AG04450 (cell line): Measurements from ENCODE around the gene DGKG. TPM values are rescaled to one million over a fixed set of nuclear protein-coding genes. Genes with fewer than 3 reads are reported as not detected.

ENCODE experiments used
- CTCF ChIA-PET: fragments of 300-600, 350-600 bp; formaldehyde crosslinking; extraction: SDS; loops from one replicate; lab custom pipeline; 2022; ENCODE audit warnings: antibody characterized with exemption, inconsistent platforms; lab: Charles Lee
- POLR2A ChIA-PET: fragments of 350-600 bp; formaldehyde crosslinking; extraction: SDS; loops from one replicate; lab custom pipeline; 2021; ENCODE audit warnings: antibody characterized with exemption, inconsistent platforms; lab: Yijun Ruan, JAX
- DNase-seq: peaks from one replicate; pipeline ENCODE4 v3.0.0-alpha.2; 2011; ENCODE audit warnings: low read depth, low spot score
- H3K27ac ChIP-seq: one replicate; pipeline ENCODE4 v1.5.1; 2012; ENCODE audit warnings: low read depth, low read length, control low read depth
- H3K27me3 ChIP-seq: one replicate; pipeline ENCODE4 v1.6.0; 2012; ENCODE audit warnings: low read length; ENCODE audit not compliant: control insufficient read depth, insufficient read depth
- H3K4me3 ChIP-seq: 2 replicates; pipeline ENCODE4 v1.5.1; 2011; ENCODE audit warnings: mild to moderate bottlenecking, low read depth, low read length, control low read depth
- H3K9me3 ChIP-seq: 2 replicates; pipeline ENCODE4 v1.5.1; 2012; ENCODE audit warnings: low read length; ENCODE audit not compliant: control insufficient read depth, insufficient read depth
- CTCF ChIP-seq: IDR thresholded peaks from 2 replicates; pipeline ENCODE4 v1.5.1; 2011; ENCODE audit warnings: low read depth, low read length, control low read depth, inconsistent platforms
- polyA plus RNA-seq: library from polyadenylated mRNA; depleted of rRNA; stranded (reverse); fragments of >200 nt; gene quantifications from 2 replicates; pipeline ENCODE4 v1.2.3, GENCODE V29; 2011

The DGKG gene
- polyA plus RNA-seq, 1 experiment, result 5.1 TPM

- Histone ChIP-seq H3K4me3 (no peak overlapping the region), H3K27ac (no peak overlapping the region), H3K27me3 (peaks cover 13% of the 10 kb centered on the region), H3K9me3 (no peaks in the 10 kb centered on the region)
- CTCF ChIA-PET, result no interaction called here
- TF ChIP-seq CTCF, result no peak
- POLR2A ChIA-PET, result no interaction called here
- no peak for DNase-seq
These were observed 212.6 kb downstream of the DGKG start for GRCh38 chr3:186149319-186149960.

DNA sequence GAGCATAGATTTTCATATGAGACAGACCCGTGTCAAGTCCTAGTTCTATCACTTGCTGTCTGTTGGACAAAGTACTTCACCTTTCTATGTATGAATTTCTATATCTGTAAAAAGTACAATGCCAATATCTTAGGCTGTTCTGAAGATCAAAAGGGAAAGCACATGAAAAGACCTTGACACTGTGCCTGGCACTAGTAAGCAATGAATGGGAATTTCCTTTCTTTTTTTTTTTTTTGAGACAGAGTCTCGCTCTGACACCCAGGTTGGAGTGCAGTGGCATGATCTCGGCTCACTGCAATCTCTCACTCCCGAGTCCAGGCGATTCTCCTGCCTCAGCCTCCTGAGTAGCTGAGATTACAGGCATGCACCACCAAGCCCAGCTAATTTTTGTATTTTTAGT, 217.8 kb downstream of the DGKG start:
- POLR2A ChIA-PET, result no interaction called here
- no peak for TF ChIP-seq CTCF

GRCh38 chr3:186143250-186143649, 218.8 kb downstream of the DGKG start:
- DNase-seq, result no peak
- POLR2A ChIA-PET, result no interaction called here
- no peaks in the 10 kb centered on the region for H3K9me3 ChIP-seq
- no peak for TF ChIP-seq CTCF
- no peak overlapping the region for H3K27ac ChIP-seq
- no peak overlapping the region for H3K4me3 ChIP-seq
- peaks cover 11% of the 10 kb centered on the region for H3K27me3 ChIP-seq
- CTCF ChIA-PET, result interaction anchor here (0.9 to 1.4 kb wide), 3 partner anchors 21 to 160 kb away, joined by 3 to 4 read pairs (median 3); no protein-coding TSS in a partner anchor

More for the DNA sequence above, 217.8 kb downstream of the DGKG start:
- DNase-seq, result no peak
- Histone ChIP-seq H3K27ac (no peak overlapping the region), H3K27me3 (peaks cover 11% of the 10 kb centered on the region), H3K4me3 (no peak overlapping the region), H3K9me3 (no peaks in the 10 kb centered on the region)
- CTCF ChIA-PET, result no interaction called here

DNA sequence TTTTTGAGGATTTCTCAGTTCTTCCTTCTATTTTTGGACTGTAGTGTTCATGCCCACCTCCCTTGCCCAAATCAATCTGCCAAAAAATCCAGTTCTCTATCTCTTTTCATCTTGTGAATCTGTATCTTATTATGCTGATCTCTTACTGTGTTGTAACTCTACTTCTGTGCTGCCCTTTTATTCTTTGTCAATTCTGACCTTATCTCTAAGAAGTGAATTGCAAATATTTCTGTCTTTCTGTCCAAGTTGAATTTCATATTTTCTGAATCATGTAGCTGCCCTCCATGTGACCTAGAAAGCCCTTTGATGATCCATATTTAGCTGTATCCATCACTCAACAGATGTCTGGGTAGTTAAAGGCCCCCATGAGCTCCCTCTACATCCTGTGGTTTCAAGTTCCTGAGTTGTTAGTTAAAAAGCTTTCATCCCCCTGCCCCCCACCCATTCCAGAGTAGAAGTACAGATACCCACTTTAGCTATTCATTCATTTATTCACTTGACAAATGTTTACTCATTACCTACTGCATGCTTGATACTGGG, 219.6 kb downstream of the DGKG start:
- Histone ChIP-seq H3K27me3 (peaks cover 7% of the 10 kb centered on the region), H3K9me3 (no peaks in the 10 kb centered on the region), H3K27ac (no peak overlapping the region), H3K4me3 (no peak overlapping the region)
- POLR2A ChIA-PET, result no interaction called here
- DNase-seq, result no peak
- CTCF ChIA-PET, result interaction anchor here (0.9 to 1.4 kb wide), 3 partner anchors 22 to 159 kb away, joined by 3 to 4 read pairs (median 3); no protein-coding TSS in a partner anchor
- TF ChIP-seq CTCF, result no peak

- TF ChIP-seq CTCF, result no peak
- CTCF ChIA-PET, result no interaction called here
- POLR2A ChIA-PET, result no interaction called here
- Histone ChIP-seq H3K9me3 (no peaks in the 10 kb centered on the region), H3K27ac (no peak overlapping the region), H3K4me3 (no peak overlapping the region), H3K27me3 (peaks cover 7% of the 10 kb centered on the region)
- no peak for DNase-seq
These were observed 220.2 kb downstream of the DGKG start for GRCh38 chr3:186141790-186142189.
